HG02938 (cell line): ENCODE data around the gene IRF2.
"Not testable (repeated sequence)": the region's sequence is repeated elsewhere in the genome, so short reads cannot be mapped to it uniquely, and the experiment has no call there.

ENCODE experiments used
- ATAC-seq: cut with Tn5 transposase; IDR thresholded peaks from one replicate; pipeline ENCODE4 v1.9.1; 2021; ENCODE audit warnings: mild to moderate bottlenecking, moderate library complexity; ENCODE audit not compliant: unreplicated experiment

The IRF2 gene

GRCh38 chr4:184350213-184350817, 124.0 kb downstream of the IRF2 start:
- no peak for ATAC-seq

DNA sequence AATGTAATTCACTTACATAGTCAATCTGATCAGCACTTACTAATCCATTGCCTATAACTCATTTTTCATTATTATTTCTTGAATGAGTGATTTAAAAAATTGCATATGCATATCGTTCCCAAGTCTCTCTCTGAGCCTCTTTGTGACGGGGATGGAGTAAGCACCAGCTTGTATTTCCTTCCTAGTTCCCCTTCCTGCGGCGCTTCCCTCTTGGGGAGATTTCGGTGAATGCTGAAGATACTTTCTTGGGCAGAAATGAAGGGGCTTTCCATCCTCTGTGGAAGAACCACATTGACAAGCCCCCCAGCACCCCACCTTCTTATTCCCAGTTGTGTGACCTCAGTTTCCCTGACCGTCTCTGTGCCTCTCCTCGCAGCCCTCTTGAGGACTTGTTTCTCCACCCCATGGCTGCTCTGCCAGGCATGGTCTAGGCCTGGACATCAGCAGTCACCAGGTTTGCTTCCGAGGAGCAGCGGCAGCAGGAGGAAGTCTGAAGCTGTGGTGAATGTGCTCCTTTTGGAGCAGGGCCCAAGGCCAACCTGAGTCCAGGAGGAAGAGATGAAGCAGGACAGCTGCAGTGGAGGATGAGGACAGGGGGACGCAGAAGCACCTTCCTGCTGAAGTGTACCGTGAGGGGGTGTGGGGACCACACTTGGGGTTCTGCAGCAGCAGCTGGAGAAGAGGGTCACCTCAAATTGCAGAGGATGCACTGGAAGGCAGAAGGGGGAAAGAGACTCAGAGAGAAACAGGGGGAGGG, 124.9 kb downstream of the IRF2 start:
- no peak for ATAC-seq

DNA sequence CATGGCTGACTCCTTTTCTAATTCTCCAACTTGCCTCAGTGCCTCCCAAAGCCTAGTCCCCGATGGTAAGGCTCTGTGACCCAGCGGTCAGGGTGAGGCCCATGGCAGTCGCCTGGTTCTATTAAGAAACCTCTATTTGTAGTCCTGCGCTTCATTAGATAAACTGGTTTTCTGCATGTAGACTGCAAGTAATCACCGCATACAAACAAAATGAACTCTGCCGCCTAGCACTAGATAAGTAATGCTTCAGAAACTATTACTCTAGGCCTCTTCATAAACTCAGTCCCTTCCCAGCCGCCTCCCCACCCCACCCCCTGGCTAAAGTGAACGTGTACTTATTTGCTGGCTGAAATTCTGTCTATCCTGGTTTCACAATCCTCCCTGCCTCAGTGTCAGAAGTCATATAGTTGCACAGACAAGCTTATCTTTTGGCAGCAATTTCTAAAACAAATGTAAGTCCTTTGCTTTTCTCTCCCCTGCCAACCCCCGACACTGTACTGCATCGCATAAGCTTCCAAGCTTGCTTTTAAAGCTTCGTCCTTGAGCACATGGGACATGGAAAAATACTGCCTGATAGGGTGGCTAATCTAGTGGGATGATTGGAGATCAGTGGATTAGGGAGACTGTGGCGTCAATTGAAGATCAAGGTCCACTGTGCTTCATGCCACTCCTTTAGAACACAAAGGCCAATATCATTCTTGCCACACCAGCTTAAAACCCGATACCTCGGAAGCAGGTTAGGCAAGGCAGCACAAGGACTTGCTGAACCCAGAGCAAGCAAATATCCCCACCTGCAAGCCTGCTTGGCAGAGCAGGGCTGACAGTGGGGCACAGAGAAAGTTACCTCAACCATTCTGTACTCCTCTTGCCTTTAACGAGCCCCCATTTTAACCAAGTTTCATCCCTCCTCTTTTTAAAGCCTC, 125.8 kb downstream of the IRF2 start:
- ATAC-seq, result no peak

DNA sequence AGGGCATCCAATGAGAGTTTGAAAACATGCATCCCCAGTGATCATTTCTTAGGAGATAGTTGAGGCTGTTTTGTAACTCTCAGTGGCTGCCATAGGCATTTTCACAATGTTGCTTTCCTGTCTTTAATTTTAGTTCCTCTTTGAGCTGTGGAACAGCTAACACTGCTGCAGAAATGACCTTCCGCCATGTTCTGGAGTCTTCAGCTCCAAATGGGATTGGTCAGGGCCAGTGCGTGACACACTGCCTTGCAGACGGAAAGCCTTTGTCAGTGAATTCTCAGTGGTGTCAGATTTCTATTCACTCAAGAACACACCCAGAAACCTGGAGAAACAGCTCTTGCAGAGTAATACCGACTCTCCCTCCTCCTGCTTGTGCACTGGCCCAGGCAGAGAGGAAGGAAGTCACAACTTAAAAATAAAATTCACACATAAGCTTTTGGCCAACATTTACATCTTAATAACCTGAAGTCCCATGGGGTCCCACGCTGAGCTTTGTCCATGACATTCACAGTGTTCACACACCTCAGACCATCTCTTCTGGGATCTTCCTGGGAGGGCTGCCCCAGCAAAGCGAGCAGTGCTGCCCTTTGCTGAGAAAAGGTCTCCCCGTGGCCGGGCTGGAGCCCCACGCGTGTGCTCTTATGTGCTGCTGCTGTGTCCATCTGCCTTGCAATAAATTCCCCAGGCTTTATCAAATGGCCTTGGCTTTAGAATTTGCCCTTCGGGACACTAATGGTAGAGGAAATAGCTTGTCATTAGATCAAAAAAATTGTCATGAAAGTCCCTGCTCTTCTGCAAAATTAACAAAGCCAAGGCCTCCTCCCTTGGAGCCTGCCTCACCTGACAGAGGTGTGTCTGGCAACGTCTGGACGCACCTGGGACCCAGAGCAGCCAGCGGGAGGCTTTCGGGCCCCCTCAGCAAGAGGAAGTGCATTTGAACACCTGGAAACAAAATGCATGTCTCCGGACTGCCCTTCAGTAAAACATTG, 126.8 kb downstream of the IRF2 start:
- ATAC-seq, result peak; percentile 76

DNA sequence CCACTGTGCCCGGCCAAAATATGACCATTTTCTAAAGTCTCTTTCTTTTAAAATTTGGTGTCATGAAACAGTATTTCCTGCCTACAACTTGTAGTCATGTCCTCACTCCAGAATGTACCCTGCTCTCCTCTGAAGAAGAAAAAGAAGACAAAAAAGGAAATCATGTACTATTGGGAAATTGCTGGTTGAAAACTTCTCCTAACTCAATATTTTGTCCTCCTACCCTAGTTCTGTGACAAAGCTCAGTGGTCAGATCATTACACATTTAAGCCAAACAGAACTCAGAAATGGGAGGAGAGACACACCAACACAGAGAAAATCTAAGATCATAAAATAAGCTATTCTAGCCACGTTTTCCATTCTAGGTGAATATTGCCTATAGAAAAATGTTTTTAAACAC, 127.7 kb downstream of the IRF2 start:
- ATAC-seq, result no peak

DNA sequence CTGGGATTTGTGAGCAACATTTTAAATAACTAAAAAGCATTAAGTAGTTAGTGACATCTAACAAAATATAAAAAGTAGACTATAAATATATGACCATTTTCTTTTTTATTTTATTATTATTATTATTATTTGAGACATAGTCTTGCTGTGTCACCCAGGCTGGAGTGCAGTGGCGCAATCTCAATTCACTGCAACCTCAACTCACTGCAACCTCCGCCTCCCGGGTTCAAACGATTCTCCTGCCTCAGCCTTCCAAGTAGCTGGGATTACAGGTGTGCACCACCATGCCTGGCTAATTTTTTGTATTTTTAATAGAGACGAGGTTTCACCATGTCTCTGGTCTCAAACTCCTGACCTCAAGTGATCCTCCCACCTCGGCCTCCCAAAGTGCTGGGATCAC, 128.1 kb downstream of the IRF2 start:
- ATAC-seq, result not testable (repeated sequence)

DNA sequence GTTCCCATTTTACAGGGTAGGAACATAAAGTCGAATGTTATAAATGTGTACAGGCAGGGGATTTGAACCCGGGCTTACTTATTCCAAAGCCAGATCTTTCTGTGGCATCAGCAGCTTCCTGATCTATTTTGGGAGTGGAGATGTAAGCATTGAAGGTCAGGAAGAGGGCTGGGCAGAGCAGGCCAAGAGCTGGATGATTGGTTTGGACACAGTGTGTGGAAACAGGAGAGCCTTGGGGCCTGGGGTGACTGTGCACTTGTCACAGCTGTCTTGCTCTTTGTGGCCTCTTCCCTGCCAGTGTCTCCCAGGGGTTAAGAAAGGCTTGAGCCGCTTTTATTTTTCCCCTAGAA, 128.8 kb downstream of the IRF2 start:
- no peak for ATAC-seq

GRCh38 chr4:184344899-184345572, 129.3 kb downstream of the IRF2 start:
- ATAC-seq, result no peak

DNA sequence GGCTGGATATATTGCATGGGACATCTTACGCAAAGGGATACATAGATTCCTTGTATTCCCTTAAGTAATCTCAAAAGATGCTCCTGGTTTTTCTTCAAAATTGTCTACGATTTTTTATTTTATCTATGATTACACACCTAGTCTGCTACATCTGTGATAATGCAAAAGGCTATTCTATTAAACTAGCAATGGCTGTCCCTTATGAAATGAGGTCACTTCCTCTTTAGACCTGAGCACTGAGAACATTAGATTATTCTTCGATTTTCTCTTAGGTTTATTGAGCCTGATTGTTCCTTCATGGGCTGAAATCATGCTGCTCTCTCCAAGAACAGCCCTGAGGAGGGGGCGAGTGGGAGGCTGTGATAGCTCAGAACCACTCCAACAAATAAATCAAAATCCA, 129.9 kb downstream of the IRF2 start:
- no peak for ATAC-seq

GRCh38 chr4:184343502-184344177, 130.7 kb downstream of the IRF2 start:
- peak; percentile 33 for ATAC-seq

- ATAC-seq, result not testable (repeated sequence)
Measured at GRCh38 chr4:184342857-184343237, 131.5 kb downstream of the IRF2 start.

GRCh38 chr4:184342167-184342856, 132.0 kb downstream of the IRF2 start:
- no peak for ATAC-seq

GRCh38 chr4:184339398-184340193, 134.8 kb downstream of the IRF2 start:
- ATAC-seq, result not testable (repeated sequence)

- ATAC-seq, result no peak
Measured at GRCh38 chr4:184337907-184338306, 136.4 kb downstream of the IRF2 start.
